GM10266 (cell line): ENCODE results near the gene AIP.

Experiments
- DNase-seq: peaks from one replicate; pipeline ENCODE4 v3.0.0; 2012; ENCODE audit errors: extremely low spot score
- TF ChIP-seq, protein P1 (sequence below): IDR thresholded peaks from 2 replicates; pipeline ENCODE4 v1.5.1; 2012; ENCODE audit warnings: mild to moderate bottlenecking, low read depth; ENCODE audit not compliant: control insufficient read depth, insufficient read depth; ENCODE audit errors: missing control alignments

AIP gene

GRCh38 chr11:67482275-67482826 lies 475 bp upstream of the AIP start:
- no peak for DNase-seq
- TF ChIP-seq, protein P1, sequence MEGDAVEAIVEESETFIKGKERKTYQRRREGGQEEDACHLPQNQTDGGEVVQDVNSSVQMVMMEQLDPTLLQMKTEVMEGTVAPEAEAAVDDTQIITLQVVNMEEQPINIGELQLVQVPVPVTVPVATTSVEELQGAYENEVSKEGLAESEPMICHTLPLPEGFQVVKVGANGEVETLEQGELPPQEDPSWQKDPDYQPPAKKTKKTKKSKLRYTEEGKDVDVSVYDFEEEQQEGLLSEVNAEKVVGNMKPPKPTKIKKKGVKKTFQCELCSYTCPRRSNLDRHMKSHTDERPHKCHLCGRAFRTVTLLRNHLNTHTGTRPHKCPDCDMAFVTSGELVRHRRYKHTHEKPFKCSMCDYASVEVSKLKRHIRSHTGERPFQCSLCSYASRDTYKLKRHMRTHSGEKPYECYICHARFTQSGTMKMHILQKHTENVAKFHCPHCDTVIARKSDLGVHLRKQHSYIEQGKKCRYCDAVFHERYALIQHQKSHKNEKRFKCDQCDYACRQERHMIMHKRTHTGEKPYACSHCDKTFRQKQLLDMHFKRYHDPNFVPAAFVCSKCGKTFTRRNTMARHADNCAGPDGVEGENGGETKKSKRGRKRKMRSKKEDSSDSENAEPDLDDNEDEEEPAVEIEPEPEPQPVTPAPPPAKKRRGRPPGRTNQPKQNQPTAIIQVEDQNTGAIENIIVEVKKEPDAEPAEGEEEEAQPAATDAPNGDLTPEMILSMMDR, result no peak

DNA sequence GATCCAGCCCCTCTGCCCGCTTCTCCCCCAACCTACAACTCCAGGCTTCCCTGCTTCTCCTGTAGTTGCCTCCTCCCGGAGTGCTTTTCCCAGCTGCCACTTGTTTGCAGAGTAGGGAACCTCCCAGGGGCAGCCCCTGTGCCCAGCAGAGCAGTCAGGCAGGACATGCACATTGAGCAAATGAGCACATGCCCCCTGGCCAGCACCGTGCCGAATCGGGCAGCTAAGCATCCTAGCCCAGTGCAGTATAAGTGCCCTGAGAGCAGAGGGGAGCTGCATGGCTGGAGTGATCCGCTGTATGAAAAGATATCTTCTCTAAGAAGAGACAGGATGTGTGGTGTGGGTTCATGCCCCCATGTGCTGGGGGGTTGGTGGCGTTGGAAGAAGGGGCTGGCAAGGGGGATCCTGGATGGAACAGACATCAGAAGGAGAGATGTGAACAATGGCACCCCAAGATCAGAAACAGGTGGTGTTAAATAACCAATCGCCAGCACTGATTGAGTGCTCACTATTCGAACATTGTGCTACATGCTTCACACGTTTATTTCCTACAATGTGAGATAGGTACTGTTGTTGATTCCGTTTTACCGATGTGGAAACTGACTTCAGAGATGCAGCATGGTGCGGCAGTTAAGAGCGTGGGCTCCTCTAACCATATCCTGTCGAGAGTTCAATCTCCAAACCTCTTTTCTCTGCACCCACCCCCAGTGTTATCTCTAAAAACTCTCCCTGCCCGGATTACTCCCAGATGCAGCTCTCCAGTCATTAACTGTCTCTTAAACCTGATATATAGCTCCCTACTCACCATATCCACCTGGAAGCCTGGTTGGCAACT lies 1.2 kb downstream of the AIP start:
- TF ChIP-seq, protein P1, result no peak
- DNase-seq, result peak; percentile 55

- TF ChIP-seq, protein P1, result no peak
Observed at GRCh38 chr11:67484847-67485311, 2.1 kb downstream of the AIP start.

GRCh38 chr11:67485873-67486361 lies 3.1 kb downstream of the AIP start:
- peak; percentile 73 for DNase-seq

More at GRCh38 chr11:67484847-67485311, 2.1 kb downstream of the AIP start:
- DNase-seq, result no peak

DNA sequence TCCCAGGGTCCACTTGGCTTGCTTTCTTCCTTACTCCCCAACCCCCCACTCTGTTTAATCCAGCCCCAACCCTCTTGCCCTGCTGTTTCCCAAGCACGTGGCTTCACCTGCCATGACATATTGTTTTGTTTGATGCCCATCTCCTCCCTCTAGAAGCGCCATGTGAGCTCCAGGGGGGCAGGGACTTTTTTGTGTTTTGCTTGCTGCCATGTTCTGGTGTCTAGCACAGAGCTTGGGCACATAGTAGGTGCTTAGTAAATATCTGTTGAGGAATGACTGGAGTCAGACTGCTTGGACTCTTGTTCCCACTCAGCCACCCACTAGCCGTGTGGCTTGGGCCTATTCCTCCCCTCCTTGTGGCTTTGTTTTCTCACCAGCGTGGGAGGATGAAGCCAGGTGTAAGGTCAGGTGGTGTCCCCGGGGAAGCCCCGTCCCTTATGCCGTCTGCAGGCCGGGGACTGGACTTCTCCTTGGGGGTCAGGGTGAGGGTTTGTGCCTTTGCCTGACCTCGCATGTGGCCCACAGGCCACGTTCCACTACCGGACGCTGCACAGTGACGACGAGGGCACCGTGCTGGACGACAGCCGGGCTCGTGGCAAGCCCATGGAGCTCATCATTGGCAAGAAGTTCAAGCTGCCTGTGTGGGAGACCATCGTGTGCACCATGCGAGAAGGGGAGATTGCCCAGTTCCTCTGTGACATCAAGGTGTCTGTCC lies 3.8 kb downstream of the AIP start:
- TF ChIP-seq, protein P1, result no peak
- peak; percentile 84 for DNase-seq

DNA sequence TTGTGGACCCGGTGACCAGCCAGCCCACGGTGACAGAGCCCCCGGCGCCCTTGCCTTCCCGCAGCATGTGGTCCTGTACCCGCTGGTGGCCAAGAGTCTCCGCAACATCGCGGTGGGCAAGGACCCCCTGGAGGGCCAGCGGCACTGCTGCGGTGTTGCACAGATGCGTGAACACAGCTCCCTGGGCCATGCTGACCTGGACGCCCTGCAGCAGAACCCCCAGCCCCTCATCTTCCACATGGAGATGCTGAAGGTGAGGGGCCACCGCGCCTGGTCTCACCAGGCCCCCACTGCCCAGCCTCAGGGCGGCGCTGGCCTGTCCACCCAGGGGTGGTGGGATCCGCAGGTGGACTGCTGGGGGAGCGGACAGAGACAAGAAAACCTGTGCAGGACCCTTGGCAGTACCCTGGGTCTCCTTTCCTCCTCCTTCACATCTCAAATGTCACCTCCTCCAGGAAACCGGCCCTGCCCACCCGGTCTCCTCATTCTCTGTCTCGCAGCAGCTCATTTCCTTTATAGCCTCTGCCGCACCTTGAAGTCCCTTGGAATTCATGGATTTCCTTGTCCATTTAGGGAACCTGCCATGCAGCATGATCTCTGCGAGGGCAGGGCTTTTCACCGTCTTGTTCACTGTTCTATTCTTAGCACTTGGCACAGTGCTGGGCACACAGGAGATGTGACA lies 6.5 kb downstream of the AIP start:
- TF ChIP-seq, protein P1, result no peak
- no peak for DNase-seq
